HG02763 (cell line): ENCODE data around the gene FEV.

ENCODE experiments used
- ATAC-seq: cut with Tn5 transposase; IDR thresholded peaks from one replicate; pipeline ENCODE4 v1.9.1; 2021; ENCODE audit warnings: mild to moderate bottlenecking, moderate library complexity; ENCODE audit not compliant: unreplicated experiment

The FEV gene

GRCh38 chr2:219017201-219017931 lies 32.4 kb upstream of the FEV start:
- ATAC-seq: no peak

- ATAC-seq: no peak
Observed at GRCh38 chr2:219016721-219017120, 31.7 kb upstream of the FEV start.

- no peak for ATAC-seq
Observed at GRCh38 chr2:219010873-219011272, 25.9 kb upstream of the FEV start.

- ATAC-seq: no peak
Observed at GRCh38 chr2:219010162-219010756, 25.3 kb upstream of the FEV start.

- ATAC-seq: no peak
Observed at GRCh38 chr2:219009294-219009693, 24.3 kb upstream of the FEV start.

GRCh38 chr2:219003979-219004378 lies 19.0 kb upstream of the FEV start:
- ATAC-seq: no peak

- ATAC-seq: no peak
Observed at GRCh38 chr2:219003267-219003634, 18.3 kb upstream of the FEV start.

- ATAC-seq: no peak
Observed at GRCh38 chr2:219002395-219003266, 17.6 kb upstream of the FEV start.

- no peak for ATAC-seq
Observed at GRCh38 chr2:219001577-219002394, 16.8 kb upstream of the FEV start.

GRCh38 chr2:219001100-219001576 lies 16.2 kb upstream of the FEV start:
- ATAC-seq: no peak

- ATAC-seq: no peak
Observed at GRCh38 chr2:219000569-219000960, 15.6 kb upstream of the FEV start.

GRCh38 chr2:218999881-219000568 lies 15.0 kb upstream of the FEV start:
- no peak for ATAC-seq

- ATAC-seq: no peak
Observed at GRCh38 chr2:218999021-218999880, 14.3 kb upstream of the FEV start.

GRCh38 chr2:218998414-218999002 lies 13.5 kb upstream of the FEV start:
- ATAC-seq: no peak

- no peak for ATAC-seq
Observed at GRCh38 chr2:218997731-218998130, 12.7 kb upstream of the FEV start.

- no peak for ATAC-seq
Observed at GRCh38 chr2:218996937-218997336, 12.0 kb upstream of the FEV start.

- ATAC-seq: no peak
Observed at GRCh38 chr2:218995972-218996711, 11.2 kb upstream of the FEV start.

- no peak for ATAC-seq
Observed at GRCh38 chr2:218995561-218995960, 10.6 kb upstream of the FEV start.
